GM10847 (cell line): ENCODE results near the gene PCSK9.

Experiments
- POLR2A ChIP-seq: IDR thresholded peaks from 2 replicates; pipeline ENCODE4 v1.6.1; 2011; ENCODE audit not compliant: insufficient read length; ENCODE audit errors: extremely low read depth

PCSK9 gene

GRCh38 chr1:55034476-55035133 lies 4.7 kb upstream of the PCSK9 start:
- no peak for TF ChIP-seq POLR2A

GRCh38 chr1:55035904-55036303 lies 3.4 kb upstream of the PCSK9 start:
- TF ChIP-seq POLR2A = no peak

GRCh38 chr1:55037733-55038551 lies 1.4 kb upstream of the PCSK9 start:
- no peak for TF ChIP-seq POLR2A

GRCh38 chr1:55038552-55038838 lies 853 bp upstream of the PCSK9 start:
- no peak for TF ChIP-seq POLR2A

GRCh38 chr1:55038974-55039341 lies 390 bp upstream of the PCSK9 start:
- no peak for TF ChIP-seq POLR2A

GRCh38 chr1:55040083-55040932 lies 960 bp downstream of the PCSK9 start:
- TF ChIP-seq POLR2A = no peak

- no peak for TF ChIP-seq POLR2A
Measured at GRCh38 chr1:55040933-55041494, 1.7 kb downstream of the PCSK9 start.

- TF ChIP-seq POLR2A = no peak
Measured at GRCh38 chr1:55041613-55042012, 2.3 kb downstream of the PCSK9 start.

GRCh38 chr1:55043011-55043410 lies 3.7 kb downstream of the PCSK9 start:
- no peak for TF ChIP-seq POLR2A

GRCh38 chr1:55043726-55044125 lies 4.4 kb downstream of the PCSK9 start:
- TF ChIP-seq POLR2A = no peak

- no peak for TF ChIP-seq POLR2A
Measured at GRCh38 chr1:55044617-55045397, 5.5 kb downstream of the PCSK9 start.

GRCh38 chr1:55045430-55045829 lies 6.1 kb downstream of the PCSK9 start:
- TF ChIP-seq POLR2A = no peak

- no peak for TF ChIP-seq POLR2A
Measured at GRCh38 chr1:55046871-55047270, 7.5 kb downstream of the PCSK9 start.

GRCh38 chr1:55047611-55048010 lies 8.3 kb downstream of the PCSK9 start:
- no peak for TF ChIP-seq POLR2A

GRCh38 chr1:55048453-55049270 lies 9.3 kb downstream of the PCSK9 start:
- TF ChIP-seq POLR2A = no peak
